Neuronal stem cell (in vitro differentiated cells): Measurements from ENCODE around the gene MEF2C.

Source experiments
- DNase-seq: peaks from one replicate; pipeline ENCODE4 v3.0.0-alpha.2; 2013; ENCODE audit warnings: low spot score
- H2AFZ ChIP-seq: one replicate; pipeline ENCODE4 v1.6.1; 2013; ENCODE audit warnings: mild to moderate bottlenecking, low read length, inconsistent platforms
- H2AK5ac ChIP-seq: 2 replicates; pipeline ENCODE4 v1.6.1; 2013; ENCODE audit warnings: low read depth, mild to moderate bottlenecking, inconsistent platforms, low read length, moderate library complexity, mixed read lengths
- H2BK120ac ChIP-seq: 2 replicates; pipeline ENCODE4 v1.6.1; 2013; ENCODE audit warnings: low read depth, mild to moderate bottlenecking, inconsistent platforms, low read length, moderate library complexity, mixed read lengths
- H2BK12ac ChIP-seq: one replicate; pipeline ENCODE4 v1.6.1; 2013; ENCODE audit warnings: low read length, inconsistent platforms
- H2BK15ac ChIP-seq: 2 replicates; pipeline ENCODE4 v1.6.1; 2013; ENCODE audit warnings: mild to moderate bottlenecking, low read length, inconsistent platforms, mixed read lengths
- H2BK5ac ChIP-seq: one replicate; pipeline ENCODE4 v1.6.1; 2013; ENCODE audit warnings: inconsistent platforms, mild to moderate bottlenecking, low read length, moderate library complexity
- H3K14ac ChIP-seq: one replicate; pipeline ENCODE4 v1.6.1; 2013; ENCODE audit warnings: low read length, inconsistent platforms
- H3K18ac ChIP-seq: 2 replicates; pipeline ENCODE4 v1.6.1; 2013; ENCODE audit warnings: low read length, inconsistent platforms
- H3K23ac ChIP-seq: 2 replicates; pipeline ENCODE4 v1.6.1; 2013; ENCODE audit warnings: low read depth, mild to moderate bottlenecking, mixed read lengths, low read length, inconsistent platforms; ENCODE audit not compliant: poor library complexity
- H3K27ac ChIP-seq: replicated peaks from 3 replicates; pipeline ENCODE4 v1.5.1; 2013; ENCODE audit warnings: low read length, inconsistent platforms
- H3K27me3 ChIP-seq, 3 experiments: 2 replicates each; pipeline ENCODE4 v1.6.1; 2013; ENCODE audit warnings: low read length in 3 of 3, mild to moderate bottlenecking in 2 of 3, inconsistent platforms in 1 of 3, low read depth in 1 of 3, mixed read lengths in 1 of 3, moderate library complexity in 1 of 3; ENCODE audit not compliant: control insufficient read depth in 3 of 3, insufficient read depth in 3 of 3
- H3K36me3 ChIP-seq, 2 donors: replicated peaks in 1 of 2; 2 replicates each; pipeline ENCODE4 v1.6.1; 2013; ENCODE audit warnings: low read length in 2 of 2; ENCODE audit not compliant: control insufficient read depth in 2 of 2, insufficient read depth in 2 of 2
- H3K4ac ChIP-seq: 2 replicates; pipeline ENCODE4 v1.6.1; 2013; ENCODE audit warnings: inconsistent platforms, mild to moderate bottlenecking, low read length, moderate library complexity
- H3K4me1 ChIP-seq, 2 donors: 1 replicate in 1 of 2; 2 replicates in 1 of 2; pipeline ENCODE4 v1.6.1; 2013; ENCODE audit warnings: low read length in 2 of 2, low read depth in 1 of 2; ENCODE audit not compliant: control insufficient read depth in 2 of 2, insufficient read depth in 1 of 2
- H3K4me2 ChIP-seq: one replicate; pipeline ENCODE4 v1.6.1; 2013; ENCODE audit warnings: mild to moderate bottlenecking, low read length, inconsistent platforms; ENCODE audit not compliant: insufficient read depth, poor library complexity, severe bottlenecking
- H3K4me3 ChIP-seq, 2 donors: 2 replicates each; pipeline ENCODE4 v1.5.1; 2013; ENCODE audit warnings: low read length in 2 of 2, mild to moderate bottlenecking in 2 of 2, inconsistent platforms in 1 of 2, moderate library complexity in 1 of 2
- H3K79me1 ChIP-seq: one replicate; pipeline ENCODE4 v1.6.1; 2013; ENCODE audit warnings: low read depth, mild to moderate bottlenecking, inconsistent platforms, low read length, moderate library complexity
- H3K9ac ChIP-seq: one replicate; pipeline ENCODE4 v1.6.1; 2013; ENCODE audit warnings: mild to moderate bottlenecking, low read depth, low read length, inconsistent platforms; ENCODE audit not compliant: poor library complexity
- H3K9me3 ChIP-seq, 2 donors: replicated peaks in 1 of 2; 2 replicates each; pipeline versions ENCODE3 to v1.6.1; 2013; ENCODE audit warnings: low read length in 2 of 2, mild to moderate bottlenecking in 2 of 2, inconsistent platforms in 1 of 2, low read depth in 1 of 2, mixed read lengths in 1 of 2, moderate library complexity in 1 of 2; ENCODE audit not compliant: control insufficient read depth in 2 of 2, insufficient read depth in 1 of 2
- H4K8ac ChIP-seq: one replicate; pipeline ENCODE4 v1.6.1; 2013; ENCODE audit warnings: low read depth, mild to moderate bottlenecking, inconsistent platforms, low read length, moderate library complexity
- H4K91ac ChIP-seq: one replicate; pipeline ENCODE4 v1.6.1; 2013; ENCODE audit warnings: low read length, low read depth, mild to moderate bottlenecking, inconsistent platforms; ENCODE audit not compliant: poor library complexity
- WGBS, 2 donors: extraction: QIAGEN DNeasy Blood & Tissue Kit; methylation state at CpG; one replicate each; pipeline ENCODE4 v1.1.7; 2013; ENCODE audit warnings: missing lambda C conversion rate in 2 of 2, mixed read lengths in 1 of 2; ENCODE audit not compliant: insufficient read length in 2 of 2, insufficient replicate concordance in 1 of 2; ENCODE audit errors: extremely low coverage in 2 of 2; 5-methylcytosine and 5-hydroxymethylcytosine counted together

MEF2C gene

DNA sequence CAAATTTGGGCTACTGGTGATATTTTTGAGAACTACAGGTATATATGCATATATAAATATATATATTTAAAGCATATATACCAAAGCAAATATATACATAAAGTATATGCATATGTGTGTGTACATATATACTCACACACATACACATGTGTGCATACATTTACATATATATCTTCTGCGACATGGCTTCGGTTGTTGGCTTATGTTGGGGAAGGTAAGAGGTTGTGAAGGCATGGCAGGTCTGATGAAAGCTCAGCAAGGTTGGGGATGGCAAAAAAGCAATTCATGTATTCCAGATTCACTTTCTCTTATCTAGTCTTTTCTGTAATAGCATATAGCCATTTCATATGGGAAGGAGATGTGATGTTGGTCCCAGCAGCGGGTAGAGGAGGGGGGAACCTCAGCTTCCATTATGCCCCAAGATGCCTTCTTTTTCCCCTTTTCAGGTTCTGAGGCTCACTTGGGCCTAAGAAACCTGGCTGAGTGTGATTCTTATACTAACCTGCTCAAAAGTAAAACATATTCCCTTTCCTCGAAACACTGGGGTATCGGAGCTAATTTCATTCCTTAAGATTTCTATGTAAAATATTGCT, 201.7 kb downstream of the MEF2C start:
- Histone ChIP-seq H2AK5ac (no peak overlapping the region), H3K27ac (no peak overlapping the region), H3K27me3 (peaks cover 42 to 95% (median 90%) of the 10 kb centered on the region in 3 experiments), H3K9ac (no peak overlapping the region), H2BK15ac (no peak overlapping the region), H3K23ac (no peak overlapping the region), H3K9me3 (no peaks in the 10 kb centered on the region), H3K4ac (no peak overlapping the region), H3K4me1 (peaks cover 7 to 8% of the 10 kb centered on the region in 2 donors), H4K8ac (no peak overlapping the region), H2AFZ (no peak overlapping the region), H2BK12ac (no peak overlapping the region), H3K18ac (no peak overlapping the region), H3K79me1 (no peaks in the 10 kb centered on the region), H3K4me3 (no peak overlapping the region), H3K36me3 (no peaks in the 10 kb centered on the region), H2BK5ac (no peak overlapping the region), H3K4me2 (no peak overlapping the region), H4K91ac (no peak overlapping the region), H2BK120ac (no peak overlapping the region), H3K14ac (no peak overlapping the region)
- no CpG with 5 or more reads among the region's 5 CpGs for WGBS, 2 donors
- DNase-seq = no peak

DNA sequence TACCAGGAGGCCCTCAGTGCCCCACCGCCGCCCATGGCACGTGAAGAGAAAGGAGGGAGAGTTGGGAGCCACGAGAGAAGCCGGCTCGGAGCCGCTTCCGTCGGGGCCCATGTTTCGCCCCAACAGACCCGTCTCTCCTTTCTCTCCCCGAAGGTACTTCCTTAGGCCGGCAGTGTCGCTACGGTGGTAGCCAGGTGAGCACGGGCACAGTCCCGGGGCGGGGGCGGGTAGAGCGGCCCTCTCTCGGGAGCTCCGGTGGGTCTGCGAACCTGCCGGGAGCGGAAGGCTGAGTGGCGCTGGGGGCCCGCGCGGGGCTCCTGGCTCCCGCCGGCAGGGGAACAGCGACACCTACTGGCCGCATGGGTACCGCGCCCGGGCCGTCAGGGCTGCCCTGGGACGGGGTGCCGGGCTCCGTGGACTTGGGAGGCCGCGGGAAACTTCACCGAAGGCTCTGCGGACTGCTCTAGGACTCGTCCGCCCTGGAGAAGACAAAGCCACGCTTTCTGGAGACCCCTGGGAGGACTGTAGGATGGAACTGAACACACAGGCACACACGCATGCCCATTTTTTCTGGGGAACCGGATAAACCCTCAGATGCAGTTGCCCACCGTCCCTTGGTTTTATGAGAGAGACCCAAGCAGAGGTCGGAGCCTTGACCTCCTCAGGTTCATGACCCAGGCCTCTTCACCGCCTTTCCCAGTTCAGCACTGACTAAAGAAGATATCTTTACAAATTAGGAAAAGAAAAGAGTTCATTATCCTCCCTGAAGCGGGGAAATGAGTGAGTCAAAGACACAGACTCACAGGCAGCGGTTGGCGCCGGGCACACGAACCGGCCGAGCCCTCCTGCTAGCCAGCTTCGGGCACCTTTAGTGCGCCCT, 202.5 kb downstream of the MEF2C start:
- Histone ChIP-seq H3K79me1 (no peaks in the 10 kb centered on the region), H3K9me3 (no peaks in the 10 kb centered on the region), H3K36me3 (no peaks in the 10 kb centered on the region), H4K91ac (no peak overlapping the region), H2BK5ac (no peak overlapping the region), H3K14ac (no peak overlapping the region), H3K4me2 (peak overlapping the region; percentile 81), H3K27ac (no peak overlapping the region), H2BK15ac (no peak overlapping the region), H4K8ac (no peak overlapping the region), H3K27me3 (peaks cover 42 to 90% (median 87%) of the 10 kb centered on the region in 3 experiments), H2AK5ac (no peak overlapping the region), H3K4me3 (peak overlapping the region in 1 of 2 donors; percentile 66), H3K4ac (no peak overlapping the region), H3K23ac (peak overlapping the region; percentile 20), H3K4me1 (peaks cover 7 to 8% of the 10 kb centered on the region in 2 donors), H2AFZ (peak overlapping the region; percentile 87), H2BK12ac (no peak overlapping the region), H3K18ac (peak overlapping the region; percentile 57), H2BK120ac (no peak overlapping the region), H3K9ac (no peak overlapping the region)
- DNase-seq = no peak
- WGBS, 2 donors = no CpG with 5 or more reads among the region's 61 CpGs

DNA sequence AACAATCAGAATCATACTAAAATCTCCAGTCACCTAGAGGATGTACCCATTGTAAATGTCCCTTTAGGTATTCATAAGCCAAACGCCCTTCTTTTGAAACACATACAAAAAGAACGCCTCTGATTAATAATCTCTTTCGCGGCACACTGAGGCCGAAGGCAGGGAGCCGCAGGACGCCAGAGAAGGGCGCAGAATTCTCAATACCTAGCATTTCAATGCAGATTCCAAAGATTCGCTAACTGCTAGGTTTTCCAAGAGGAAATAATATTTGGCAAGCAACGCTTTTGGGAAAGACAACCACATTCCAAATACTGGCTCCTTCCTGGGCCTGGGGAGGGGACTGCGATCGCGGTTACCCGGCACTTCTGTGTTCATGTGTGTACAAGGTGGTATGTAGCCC, 203.3 kb downstream of the MEF2C start:
- H3K18ac ChIP-seq = no peak overlapping the region
- H3K4me3 ChIP-seq = no peak overlapping the region
- H2BK15ac ChIP-seq = no peak overlapping the region
- no peak overlapping the region for H4K91ac ChIP-seq
- no peak overlapping the region for H4K8ac ChIP-seq
- no peak overlapping the region for H3K23ac ChIP-seq
- no peak overlapping the region for H2BK5ac ChIP-seq
- no peak overlapping the region for H2AK5ac ChIP-seq
- H3K27me3 ChIP-seq = peaks cover 43 to 90% (median 79%) of the 10 kb centered on the region in 3 experiments
- H3K79me1 ChIP-seq = no peaks in the 10 kb centered on the region
- WGBS, 2 donors = no CpG with 5 or more reads among the region's 14 CpGs
- H2BK120ac ChIP-seq = no peak overlapping the region
- DNase-seq = no peak
- H3K36me3 ChIP-seq = no peaks in the 10 kb centered on the region
- no peak overlapping the region for H3K14ac ChIP-seq
- H2BK12ac ChIP-seq = no peak overlapping the region
- peaks cover 7 to 8% of the 10 kb centered on the region in 2 donors for H3K4me1 ChIP-seq
- H3K9me3 ChIP-seq = no peaks in the 10 kb centered on the region
- no peak overlapping the region for H3K9ac ChIP-seq
- H3K27ac ChIP-seq = no peak overlapping the region
- no peak overlapping the region for H3K4ac ChIP-seq
- H3K4me2 ChIP-seq = no peak overlapping the region
- H2AFZ ChIP-seq = no peak overlapping the region

DNA sequence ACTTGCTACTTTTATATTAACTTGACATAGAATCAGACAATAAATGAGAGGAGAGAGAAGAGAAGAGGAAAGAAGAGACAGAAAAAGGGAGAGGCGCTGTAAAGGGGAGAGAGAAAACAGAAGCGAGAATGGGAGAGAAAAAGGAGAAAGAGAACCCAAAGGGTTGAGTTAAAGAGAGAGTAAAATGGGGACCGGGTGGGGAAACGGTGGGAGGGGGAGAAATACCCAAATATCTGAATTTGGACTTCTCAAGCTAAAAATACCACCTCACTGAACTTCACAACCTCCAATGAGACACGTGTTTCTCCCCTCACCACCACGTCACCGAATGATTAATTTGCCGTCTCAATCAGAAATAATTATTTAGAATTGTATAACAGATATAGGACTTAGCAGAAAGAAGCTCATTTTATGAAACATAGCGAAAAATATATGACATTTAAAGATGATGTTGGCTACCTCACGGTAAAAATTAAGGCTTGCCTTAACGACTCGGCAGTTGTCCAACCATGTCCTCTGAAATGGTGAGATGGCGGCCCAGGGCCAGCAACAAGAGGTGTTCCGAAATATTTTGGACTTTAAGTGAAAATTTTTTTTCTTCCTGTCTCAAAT, 204.1 kb downstream of the MEF2C start:
- Histone ChIP-seq H3K27ac (no peak overlapping the region), H3K79me1 (no peaks in the 10 kb centered on the region), H4K91ac (no peak overlapping the region), H2BK5ac (no peak overlapping the region), H3K36me3 (no peaks in the 10 kb centered on the region), H3K4ac (no peak overlapping the region), H2BK120ac (no peak overlapping the region), H3K4me1 (peaks cover 6 to 7% of the 10 kb centered on the region in 2 donors), H2AFZ (peak overlapping the region; percentile 24), H3K9me3 (no peaks in the 10 kb centered on the region), H3K27me3 (peaks cover 41 to 90% (median 71%) of the 10 kb centered on the region in 3 experiments), H3K4me2 (no peak overlapping the region), H3K14ac (no peak overlapping the region), H3K18ac (no peak overlapping the region), H2BK15ac (no peak overlapping the region), H2AK5ac (no peak overlapping the region), H3K9ac (no peak overlapping the region), H2BK12ac (no peak overlapping the region), H4K8ac (no peak overlapping the region), H3K23ac (no peak overlapping the region), H3K4me3 (no peak overlapping the region)
- no peak for DNase-seq
- no CpG with 5 or more reads among the region's 14 CpGs for WGBS, 2 donors
